Suppressor macrophage treated with lipopolysaccharide for 4 hours (primary cell): ENCODE measurements around the gene FCMR.
A peak's percentile ranks its signal among the peaks of the same experiment; 100 is the strongest.
"Not testable (repeated sequence)": the region's sequence is repeated elsewhere in the genome, so short reads cannot be mapped to it uniquely, and the experiment has no call there.

Source experiments
- DNase-seq: peaks from one replicate; pipeline ENCODE4 v3.0.0-alpha.2; 2020

The FCMR gene

DNA sequence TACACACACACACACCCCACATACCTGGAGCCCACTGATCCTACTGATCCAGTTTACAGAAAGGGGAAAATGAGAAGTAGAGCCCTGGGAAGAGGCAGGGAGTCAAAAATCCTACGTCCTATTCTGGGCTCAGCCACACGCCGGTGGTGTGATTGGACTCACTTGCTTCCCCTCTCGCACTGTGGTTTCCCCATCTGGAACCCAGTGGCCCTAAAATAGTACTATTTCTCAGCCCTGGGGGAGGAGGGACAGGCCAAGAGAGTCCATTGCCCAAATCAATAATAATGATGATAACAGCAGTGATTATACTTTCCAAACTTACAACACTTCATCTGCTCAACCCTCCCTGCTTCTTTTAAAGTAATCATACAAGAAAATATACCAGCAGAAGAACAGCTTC is 27.5 kb upstream of the FCMR start:
- peak; percentile 70 for DNase-seq

- DNase-seq, result no peak
Measured at GRCh38 chr1:206947255-206947654, 25.5 kb upstream of the FCMR start.

DNA sequence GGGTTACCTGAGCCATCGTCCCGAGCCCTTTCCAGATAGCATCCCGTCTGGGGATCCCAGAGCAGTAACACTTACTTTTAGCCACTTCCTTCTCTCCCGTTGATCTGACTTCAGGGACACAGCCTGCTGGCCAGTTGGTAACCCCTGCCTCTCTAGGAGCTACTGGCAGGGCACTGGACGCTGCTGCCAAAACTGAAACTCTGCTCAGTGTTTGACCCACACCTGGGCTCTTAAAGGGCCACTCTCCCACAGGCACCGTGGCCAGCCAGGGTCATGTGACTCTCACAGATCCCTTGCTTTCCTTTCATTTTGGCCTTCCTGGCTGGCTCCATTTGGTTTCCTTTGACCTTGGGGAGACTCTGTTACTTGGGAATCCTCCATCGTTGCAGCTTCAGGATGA is 24.5 kb upstream of the FCMR start, which contains the start of gene PIGR:
PIGR (minus strand) TSS at position 206 of the 400 bp plus-strand sequence. CDS start 5,935 bp downstream, outside the sequence.
- no peak for DNase-seq

- no peak for DNase-seq
Measured at GRCh38 chr1:206945779-206946178, 24.0 kb upstream of the FCMR start.

DNA sequence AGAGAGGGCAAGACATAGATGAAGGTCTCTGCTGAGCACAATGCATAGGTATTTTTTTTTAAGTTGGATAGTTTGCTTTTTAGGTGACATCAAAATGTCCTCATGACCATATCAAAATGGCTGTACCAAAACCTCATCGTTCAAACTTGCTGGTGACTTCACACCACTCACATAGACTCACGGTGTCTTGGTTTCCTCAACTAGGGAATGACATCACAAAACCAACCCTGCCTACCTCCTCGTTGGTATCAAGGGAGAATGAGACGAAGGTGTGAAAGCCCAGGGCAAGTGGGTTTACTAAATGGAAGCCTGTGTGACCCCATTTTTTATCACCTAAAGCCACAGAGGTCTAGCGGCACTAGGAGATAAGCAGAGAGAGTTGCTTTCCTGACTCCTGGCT is 23.0 kb upstream of the FCMR start:
- no peak for DNase-seq

DNA sequence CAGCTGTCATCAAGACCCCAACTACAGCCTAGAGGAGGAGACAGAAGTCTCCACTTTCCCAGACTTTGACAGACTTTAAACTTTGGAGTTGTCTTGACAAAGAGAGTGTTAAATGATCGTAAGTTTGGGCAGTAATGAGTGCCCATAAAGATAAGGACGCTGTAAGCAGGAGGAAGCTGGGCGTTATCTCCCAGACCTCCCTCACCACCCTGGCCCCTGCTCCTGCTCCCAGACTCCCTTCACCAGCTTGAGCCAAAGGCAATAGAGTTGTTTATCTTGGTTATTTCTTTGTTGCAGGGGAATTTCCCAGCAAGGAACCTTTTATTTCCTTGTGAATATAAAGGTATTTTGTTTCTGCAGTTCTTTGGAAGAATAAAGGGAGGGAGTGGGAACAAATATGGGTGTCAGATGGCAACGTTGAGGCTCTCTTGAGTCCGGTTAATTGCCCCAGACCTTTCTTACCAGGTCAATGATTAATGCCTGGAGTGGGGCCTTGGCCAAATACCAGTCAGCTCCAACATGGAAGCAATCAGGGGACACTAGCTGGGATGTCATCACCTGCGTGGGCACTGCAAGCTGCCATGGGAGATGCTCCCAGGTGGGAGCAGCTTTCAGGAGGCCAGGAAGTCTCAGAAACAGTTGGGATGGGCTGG is 20.2 kb upstream of the FCMR start:
- DNase-seq, result no peak

GRCh38 chr1:206940588-206940936 is 18.8 kb upstream of the FCMR start:
- DNase-seq, result no peak

GRCh38 chr1:206939841-206940587 is 18.3 kb upstream of the FCMR start:
- DNase-seq, result no peak

GRCh38 chr1:206939131-206939530 is 17.4 kb upstream of the FCMR start:
- DNase-seq, result no peak

- peak; percentile 46 for DNase-seq
Measured at GRCh38 chr1:206937425-206937824, 15.7 kb upstream of the FCMR start.

- peak; percentile 85 for DNase-seq
Measured at GRCh38 chr1:206935491-206936067, 13.8 kb upstream of the FCMR start.

GRCh38 chr1:206933333-206933945 is 11.7 kb upstream of the FCMR start:
- DNase-seq, result peak; percentile 83

- DNase-seq, result peak; percentile 80
Measured at GRCh38 chr1:206932177-206932576, 10.4 kb upstream of the FCMR start.

DNA sequence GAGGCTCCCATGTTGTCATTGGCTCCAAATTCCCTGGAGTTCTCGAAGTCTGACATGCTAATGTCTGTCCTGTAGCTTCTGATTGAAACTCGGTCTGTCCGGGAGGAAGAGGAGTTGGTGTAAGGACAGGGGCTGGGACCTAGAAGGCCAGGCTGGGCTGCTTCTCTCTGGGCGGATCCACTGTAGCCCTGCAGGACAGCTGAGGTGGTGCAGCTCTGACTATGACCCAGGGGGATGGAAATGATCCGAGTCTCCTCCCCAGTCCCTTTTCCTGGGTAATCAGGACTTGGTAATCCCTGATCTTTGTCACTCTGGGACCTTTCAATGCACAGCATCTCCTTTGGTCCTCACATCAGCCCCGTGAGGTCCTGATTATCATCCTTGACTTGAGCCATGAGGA is 10.0 kb upstream of the FCMR start:
- no peak for DNase-seq

DNA sequence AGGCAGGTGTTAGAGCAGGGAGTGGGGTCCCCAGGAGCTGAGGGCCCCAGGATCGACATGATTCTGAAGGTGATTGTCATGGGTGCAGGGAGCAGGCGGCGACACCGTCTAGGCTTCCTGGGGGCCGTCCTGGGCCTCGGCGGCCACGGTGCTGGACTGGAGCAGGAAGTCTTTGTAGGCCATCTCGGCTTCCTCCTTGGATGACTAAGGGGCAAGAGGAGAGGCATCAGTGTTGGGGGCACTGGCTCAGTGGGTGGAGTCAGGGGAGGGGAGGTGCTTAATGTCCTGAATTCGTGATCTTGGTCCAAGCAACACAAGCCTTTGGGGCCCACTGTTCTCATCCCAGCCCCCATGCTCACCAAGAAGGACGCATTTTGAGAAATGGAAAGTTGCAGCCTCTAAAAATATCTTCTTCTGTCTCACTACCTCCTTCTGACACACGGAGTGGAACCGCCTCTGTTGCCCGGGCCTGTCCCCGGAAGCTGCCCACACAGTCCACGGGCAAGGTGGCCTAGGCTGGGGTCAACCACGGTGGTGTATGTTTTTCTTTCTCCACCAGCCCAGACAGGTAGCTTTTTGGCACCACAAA is 8.6 kb upstream of the FCMR start:
- peak; percentile 84 for DNase-seq

- no peak for DNase-seq
Measured at GRCh38 chr1:206929524-206929923, 7.8 kb upstream of the FCMR start.

DNA sequence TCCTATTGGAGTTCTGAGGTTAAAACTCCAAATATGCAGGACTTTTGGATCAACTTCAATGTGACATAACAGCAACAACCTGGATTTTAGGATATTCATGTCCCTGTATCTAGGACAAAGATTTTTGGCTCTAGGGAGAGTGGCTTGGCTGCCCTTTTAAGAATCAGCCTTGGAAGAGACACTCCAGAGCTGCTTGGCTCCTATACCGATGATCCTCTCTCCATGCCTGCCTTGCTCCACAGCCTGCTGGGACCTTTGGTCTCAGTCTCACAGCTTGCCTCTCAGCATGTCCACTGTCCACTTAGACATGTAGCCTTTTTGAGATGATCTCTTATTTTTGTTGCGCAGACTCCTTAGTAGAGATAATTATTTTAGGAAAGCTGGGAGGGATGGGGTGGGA is 4.5 kb upstream of the FCMR start:
- DNase-seq, result no peak

DNA sequence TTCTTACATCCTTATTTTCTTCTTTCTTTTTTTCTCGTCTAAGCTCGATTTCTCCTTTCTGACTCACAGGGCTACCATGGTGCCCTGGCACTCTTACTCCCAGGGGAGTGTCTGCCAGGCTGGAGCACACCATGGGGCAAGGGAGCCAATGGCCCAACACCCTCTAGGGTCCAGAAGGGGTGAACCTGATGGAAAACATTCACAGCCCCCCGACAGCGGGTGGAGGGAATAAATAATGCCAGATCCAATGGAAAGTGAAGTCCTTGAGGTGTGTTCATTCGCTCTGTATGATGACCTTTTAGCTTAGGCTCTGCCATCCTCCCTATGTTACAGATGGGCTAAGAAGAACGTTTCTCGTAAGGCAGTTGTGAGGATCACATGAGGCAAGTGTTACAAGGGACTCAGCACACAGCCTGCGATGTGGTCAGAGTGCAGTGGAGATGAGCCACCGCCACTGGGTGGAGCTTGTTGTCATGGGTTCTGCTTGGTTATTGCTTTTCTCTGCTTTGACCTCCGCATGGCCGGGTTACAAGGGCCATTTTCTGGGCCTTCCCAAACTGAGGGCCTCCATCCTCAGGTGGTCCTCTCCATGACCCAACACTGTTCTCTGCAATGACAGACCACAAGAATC is 3.5 kb upstream of the FCMR start:
- peak; percentile 90 for DNase-seq

GRCh38 chr1:206924592-206925105 is 2.9 kb upstream of the FCMR start:
- DNase-seq, result no peak

- DNase-seq, result not testable (repeated sequence)
Measured at GRCh38 chr1:206923961-206924557, 2.3 kb upstream of the FCMR start.

DNA sequence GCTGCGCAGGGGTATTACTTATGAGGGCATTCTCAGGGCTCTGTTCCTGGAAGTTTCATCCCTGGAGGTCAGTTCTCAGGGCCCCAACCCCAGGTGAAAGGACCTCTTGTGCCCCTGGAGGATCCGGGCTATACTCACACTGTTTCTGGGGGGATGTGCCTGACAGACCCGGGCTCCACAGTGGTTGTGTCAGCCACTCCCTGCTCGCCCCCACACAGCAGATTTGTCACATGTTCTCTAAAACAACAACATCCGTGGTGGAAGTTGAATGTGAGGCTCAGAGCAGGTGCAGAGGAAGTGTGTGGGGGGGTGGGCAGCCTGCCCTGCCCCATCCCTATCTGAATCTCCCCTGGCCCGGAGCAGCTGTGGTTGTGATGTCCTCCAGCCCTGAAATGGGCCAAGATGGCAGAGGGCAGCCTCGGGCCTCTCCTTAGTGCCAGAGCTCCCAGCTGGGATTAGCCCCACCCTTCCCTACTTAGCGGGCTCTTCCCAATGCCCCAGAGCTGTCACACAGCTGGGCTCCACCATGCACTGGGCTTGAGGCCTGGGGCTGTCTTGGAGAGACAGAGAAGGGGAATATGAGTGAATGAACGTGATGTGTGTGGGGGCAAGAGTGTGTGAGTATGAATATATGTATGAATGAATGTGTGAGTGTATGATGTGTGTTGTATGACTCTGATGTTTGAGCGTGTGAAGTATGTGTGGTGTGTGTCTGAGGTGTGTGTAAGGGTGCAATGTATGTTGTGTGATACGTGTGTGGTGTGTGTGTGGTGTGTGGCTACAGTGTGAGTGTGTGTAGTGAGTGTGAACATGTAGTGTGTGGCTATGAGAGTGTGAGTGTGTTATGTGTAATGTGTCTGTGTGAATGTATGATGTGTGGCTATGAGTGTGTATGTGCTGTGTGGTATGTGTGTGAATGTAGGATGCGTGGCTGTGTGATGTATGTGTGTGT is 1.5 kb upstream of the FCMR start:
- no peak for DNase-seq
